Erythroblast (primary cell): Measurements from ENCODE around the gene B3GLCT.

Experiments used
- GATA1 ChIP-seq: IDR thresholded peaks from 2 replicates; pipeline ENCODE4 v1.6.1; 2011; ENCODE audit warnings: low read depth, mild to moderate bottlenecking, control low read depth, low read length, moderate library complexity
- POLR2A ChIP-seq: IDR thresholded peaks from 2 replicates; pipeline ENCODE4 v1.6.1; 2011; ENCODE audit warnings: mild to moderate bottlenecking, low read length

DNA sequence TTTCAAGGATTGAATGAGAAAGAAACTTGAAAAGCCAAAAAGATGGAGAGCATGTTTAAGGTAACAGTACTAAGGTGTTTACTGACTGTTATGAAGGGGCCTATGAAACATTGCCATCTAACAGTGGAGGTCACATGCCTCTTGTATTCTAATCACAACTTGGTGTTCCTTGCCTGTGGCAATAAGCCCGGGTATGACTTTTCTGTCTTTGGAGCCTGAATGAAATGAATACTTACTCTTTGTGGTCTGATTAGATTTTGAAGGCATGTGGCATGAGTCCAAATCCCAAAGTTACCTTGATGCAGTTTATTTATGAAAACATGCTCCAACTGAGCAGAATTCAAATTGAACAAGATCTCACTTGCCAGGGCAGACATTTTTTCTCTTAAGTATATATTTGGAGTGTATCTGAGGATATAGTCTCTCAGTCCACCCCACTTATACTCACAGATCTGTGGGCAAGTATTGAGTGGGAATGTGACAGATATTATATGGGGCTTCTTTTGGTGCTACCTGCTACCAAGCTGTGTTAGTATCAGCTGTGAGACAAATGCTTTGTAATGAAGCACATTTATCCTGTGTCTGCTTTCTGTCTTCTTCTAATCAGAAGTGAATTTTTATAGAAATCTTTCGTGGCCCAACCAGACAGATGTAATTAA is 67.5 kb downstream of the B3GLCT start:
- TF ChIP-seq POLR2A (no peak), GATA1 (no peak)
